HG02840 (cell line): ENCODE results near the gene GULP1.
"Not testable (repeated sequence)": the region's sequence is repeated elsewhere in the genome, so short reads cannot be mapped to it uniquely, and the experiment has no call there.

ENCODE experiments used
- ATAC-seq: cut with Tn5 transposase; IDR thresholded peaks from one replicate; pipeline ENCODE4 v1.9.1; 2021; ENCODE audit warnings: mild to moderate bottlenecking, moderate library complexity, moderate number of reproducible peaks; ENCODE audit not compliant: unreplicated experiment, low FRiP score

The GULP1 gene

GRCh38 chr2:188577231-188577630 is 285.6 kb downstream of the GULP1 start:
- no peak for ATAC-seq

GRCh38 chr2:188580738-188581137 is 289.1 kb downstream of the GULP1 start:
- ATAC-seq = no peak

GRCh38 chr2:188582211-188582610 is 290.5 kb downstream of the GULP1 start:
- ATAC-seq = no peak

DNA sequence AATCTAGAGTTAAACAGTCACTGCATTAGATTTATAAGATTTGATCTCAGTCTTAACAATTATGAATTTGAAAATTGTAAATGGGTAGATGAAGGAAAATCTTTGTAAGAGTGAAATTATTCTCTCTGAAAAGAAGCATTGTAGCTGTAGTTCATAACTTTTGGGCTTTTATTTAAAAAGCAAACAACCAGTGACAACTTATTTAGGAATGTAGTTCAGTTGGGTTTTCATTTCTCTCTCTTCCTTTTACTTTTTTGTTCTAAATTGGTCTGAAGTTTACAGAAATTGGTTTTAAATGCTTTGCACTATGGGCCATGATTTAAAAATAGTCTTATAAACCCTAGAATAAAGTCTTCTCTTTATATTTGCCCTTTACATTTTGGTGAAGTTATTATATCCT is 296.6 kb downstream of the GULP1 start:
- ATAC-seq = no peak

- ATAC-seq = no peak
These were observed 304.4 kb downstream of the GULP1 start for GRCh38 chr2:188596054-188596453.

DNA sequence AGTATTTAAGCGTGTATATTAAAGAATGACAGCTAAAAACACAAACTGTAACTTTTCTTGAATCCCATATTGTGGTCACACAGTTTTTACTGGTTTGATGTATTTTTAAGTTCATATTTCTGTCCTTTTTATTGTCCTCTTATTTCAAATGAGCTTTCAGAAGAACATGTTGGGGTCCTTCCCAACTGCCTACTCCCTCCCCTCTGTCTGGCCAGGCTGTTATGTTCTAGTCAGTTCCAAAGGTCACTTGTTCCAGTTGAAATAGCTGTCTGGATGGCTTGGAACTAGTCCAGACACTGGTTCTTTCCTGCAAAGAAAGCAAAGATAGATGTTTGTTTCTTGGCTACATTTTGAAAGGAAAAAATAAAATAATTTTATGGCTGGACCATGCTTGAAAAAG is 306.9 kb downstream of the GULP1 start:
- ATAC-seq = no peak

- ATAC-seq = no peak
These were observed 307.5 kb downstream of the GULP1 start for GRCh38 chr2:188599140-188599539.

GRCh38 chr2:188600536-188601210 is 309.0 kb downstream of the GULP1 start:
- no peak for ATAC-seq

GRCh38 chr2:188601391-188601790 is 309.7 kb downstream of the GULP1 start:
- no peak for ATAC-seq

DNA sequence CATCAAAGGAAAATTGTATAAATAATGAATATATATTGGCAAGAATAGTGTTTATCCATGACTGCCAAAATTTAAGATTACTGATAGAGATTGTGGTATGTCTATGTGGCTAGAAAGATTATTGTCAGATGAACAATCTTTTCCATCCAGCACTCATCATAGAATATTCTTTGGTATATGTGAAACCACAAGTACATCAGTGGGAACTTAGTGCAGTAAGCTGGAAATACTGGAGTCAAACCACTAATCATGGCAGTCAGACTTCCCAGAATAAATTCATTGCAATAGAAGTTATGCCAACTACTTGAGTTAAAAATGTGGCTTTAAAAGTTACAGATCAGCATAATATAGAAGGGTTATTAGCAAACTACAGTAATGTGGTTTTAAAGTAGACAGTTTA is 310.3 kb downstream of the GULP1 start:
- no peak for ATAC-seq

DNA sequence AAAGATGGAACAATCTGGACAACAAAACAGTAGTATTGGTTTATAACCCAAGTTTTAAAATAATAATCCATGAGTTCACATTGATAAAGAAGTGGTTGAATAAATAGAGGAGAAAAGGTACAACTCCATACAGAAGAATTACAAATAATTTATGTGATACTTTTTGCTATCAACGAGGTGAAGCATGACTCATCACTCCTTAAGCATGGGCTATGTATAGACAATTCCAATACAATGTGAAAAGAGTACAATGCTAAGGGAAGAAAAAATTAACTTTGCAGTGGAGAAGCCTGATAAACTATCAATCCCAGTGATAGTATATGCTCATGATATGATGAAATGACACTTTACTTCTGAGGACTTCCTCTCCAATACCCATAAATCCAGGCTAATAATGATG is 312.9 kb downstream of the GULP1 start:
- no peak for ATAC-seq

DNA sequence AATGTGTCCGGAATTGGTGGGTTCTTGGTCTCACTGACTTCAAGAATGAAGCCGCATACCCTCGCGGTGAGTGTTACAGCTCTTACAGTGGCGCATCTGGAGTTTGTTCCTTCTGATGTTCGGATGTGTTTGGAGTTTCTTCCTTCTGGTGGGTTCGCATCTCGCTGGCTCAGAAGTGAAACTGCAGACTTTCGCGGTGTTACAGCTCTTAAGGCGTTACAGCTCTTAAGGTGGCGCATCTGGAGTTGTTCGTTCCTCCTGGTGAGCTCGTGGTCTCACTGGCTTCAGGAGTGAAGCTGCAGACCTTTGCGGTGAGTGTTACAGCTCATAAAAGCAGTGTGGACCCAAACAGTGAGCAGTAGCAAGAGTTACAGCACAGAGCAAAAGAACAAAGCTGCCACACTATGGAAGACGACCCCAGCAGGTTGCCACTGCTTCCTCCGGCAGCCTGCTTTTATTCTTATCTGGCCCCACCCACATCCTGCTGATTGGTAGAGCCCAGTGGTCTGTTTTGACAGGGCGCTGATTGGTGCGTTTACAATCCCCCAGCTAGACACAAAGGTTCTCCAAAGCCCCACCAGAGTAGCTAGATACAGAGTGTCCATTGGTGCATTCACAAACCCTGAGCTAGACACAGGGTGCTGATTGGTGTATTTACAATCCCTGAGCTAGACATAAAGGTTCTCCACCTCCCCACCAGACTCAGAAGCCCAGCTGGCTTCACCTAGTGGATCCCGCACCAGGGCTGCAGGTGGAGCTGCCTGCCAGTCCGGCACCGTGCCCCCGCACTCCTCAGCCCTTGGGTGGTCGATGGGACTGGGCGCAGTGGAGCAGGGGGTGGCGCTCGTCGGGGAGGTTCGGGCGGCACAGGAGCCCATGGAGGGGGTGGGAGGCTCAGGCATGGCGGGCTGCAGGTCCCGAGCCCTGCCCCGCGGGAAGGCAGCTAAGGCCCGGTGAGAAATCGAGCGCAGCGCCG is 314.2 kb downstream of the GULP1 start:
- ATAC-seq = not testable (repeated sequence)

GRCh38 chr2:188606596-188606995 is 314.9 kb downstream of the GULP1 start:
- ATAC-seq = not testable (repeated sequence)

- ATAC-seq = no peak
These were observed 315.8 kb downstream of the GULP1 start for GRCh38 chr2:188607501-188607900.

DNA sequence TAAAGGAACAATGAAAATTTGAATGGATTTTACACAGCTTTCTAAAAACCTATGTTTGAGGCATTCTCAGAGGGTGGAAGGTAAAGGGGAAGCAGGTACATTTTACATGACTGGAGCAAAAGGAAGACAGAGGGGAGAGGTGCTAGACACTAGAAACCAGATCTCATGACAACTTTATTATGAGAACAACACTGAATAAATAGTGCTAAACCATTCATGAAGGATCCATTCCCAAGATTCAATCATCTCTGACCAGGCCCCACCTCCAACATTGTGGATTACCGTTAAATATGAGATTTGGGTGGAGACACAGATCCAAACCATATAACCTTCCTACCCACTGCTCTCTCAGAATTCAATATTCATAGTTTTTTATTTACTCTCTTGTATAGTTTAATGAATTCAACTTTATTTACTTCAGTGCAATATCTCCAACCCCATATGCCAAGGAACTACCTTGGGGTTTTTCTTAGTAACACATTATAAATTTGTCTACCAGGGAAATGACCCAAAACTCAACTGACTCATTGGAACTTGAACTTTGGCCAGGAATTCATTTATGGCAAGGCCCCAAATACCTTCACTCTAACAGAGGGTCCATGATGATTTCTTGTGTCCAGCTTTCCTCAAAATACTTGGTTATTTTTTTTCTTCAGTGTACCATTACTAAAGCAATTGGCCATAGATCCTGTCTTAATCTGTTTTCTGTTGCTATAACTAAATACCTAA is 317.8 kb downstream of the GULP1 start:
- ATAC-seq = no peak

DNA sequence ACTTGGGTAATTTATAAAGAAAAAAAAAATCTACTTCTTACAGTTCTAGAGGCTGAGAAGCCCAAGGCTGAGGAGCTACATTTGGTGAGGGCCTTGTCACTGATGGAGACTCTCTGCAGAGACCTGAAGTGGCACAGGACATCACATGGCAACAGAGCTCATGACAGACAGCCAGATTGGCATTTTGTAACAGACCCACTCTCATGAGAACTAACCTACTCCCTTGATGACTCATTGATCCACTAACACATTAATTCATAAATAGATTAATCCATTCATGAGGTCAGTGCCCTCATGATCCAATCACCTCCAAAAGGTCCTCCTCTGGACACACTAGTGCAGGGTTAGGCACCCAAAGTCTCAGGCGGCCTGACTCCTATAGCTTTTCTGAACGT is 318.4 kb downstream of the GULP1 start:
- ATAC-seq = no peak

- ATAC-seq = no peak
These were observed 319.2 kb downstream of the GULP1 start for GRCh38 chr2:188610827-188611226.

GRCh38 chr2:188619146-188619545 is 327.5 kb downstream of the GULP1 start:
- ATAC-seq = no peak

DNA sequence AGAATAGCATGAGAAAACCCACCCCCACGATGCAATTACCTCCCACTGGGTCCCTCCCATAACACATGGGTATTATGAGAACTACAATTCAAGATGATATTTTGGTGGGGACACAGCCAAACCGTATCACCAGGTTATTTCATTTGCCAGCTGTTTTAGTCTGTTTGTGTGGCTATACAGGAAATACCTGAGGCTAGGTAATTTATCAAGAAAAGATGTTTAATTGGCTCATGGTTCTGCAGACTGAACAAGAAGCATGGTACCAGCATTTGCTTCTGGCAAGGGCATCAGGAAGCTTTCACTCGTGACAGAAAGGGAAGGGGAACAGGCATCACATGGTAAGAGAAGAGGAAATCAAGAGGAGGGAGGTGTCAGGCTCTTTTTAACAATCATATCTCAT is 329.2 kb downstream of the GULP1 start:
- ATAC-seq = no peak

DNA sequence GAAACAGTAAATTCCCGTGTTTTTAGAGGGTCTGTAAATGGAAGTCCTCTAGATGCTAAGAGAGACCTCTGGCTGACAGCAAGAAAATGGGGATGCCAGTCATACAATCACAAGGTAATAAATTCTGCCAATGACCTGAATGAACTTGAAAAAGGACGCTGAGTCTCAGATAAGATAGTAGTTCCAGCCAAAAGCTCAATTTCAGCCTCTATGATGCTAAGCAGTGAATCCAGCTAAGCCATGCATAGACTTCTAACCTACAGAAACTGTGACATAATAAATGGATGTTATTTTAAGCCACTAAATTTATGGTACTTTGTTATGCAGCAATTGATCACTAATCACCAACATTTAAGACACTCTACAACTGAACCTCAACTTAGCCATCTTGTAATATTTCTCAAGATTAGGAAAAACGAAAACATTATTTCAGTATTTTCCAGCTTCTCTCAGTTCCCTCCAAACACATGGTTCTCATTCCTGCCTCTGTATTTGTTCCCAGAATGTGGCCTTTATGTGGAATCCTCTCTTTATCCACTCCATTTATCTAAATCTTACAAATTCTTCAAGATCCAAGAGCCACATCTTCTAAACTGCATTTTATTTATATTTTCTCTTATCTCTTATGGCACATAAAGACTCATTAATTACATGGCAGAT is 331.1 kb downstream of the GULP1 start:
- ATAC-seq = no peak
